SH-SY5Y (cell line): ENCODE measurements around the gene GARRE1.

Source experiments
- GATA2 ChIP-seq: IDR thresholded peaks from 2 replicates; pipeline ENCODE4 v1.6.1; 2011; ENCODE audit warnings: mild to moderate bottlenecking, low read depth, low read length
- GATA3 ChIP-seq: IDR thresholded peaks from 2 replicates; pipeline ENCODE4 v1.6.1; 2011; ENCODE audit warnings: low read depth, mild to moderate bottlenecking, low read length, moderate library complexity

GRCh38 chr19:34257559-34257924 lies 3.2 kb downstream of the GARRE1 start:
- no peak for TF ChIP-seq GATA3
- TF ChIP-seq GATA2, result no peak
